Activated effector memory CD4-positive, alpha-beta T cell treated with anti-CD3 and anti-CD28 coated beads, Interleukin-2, amount 50 U/mL, for 16 hours (primary cell): Measurements from ENCODE around the gene GNG7.
"Not testable (repeated sequence)": the region's sequence is repeated elsewhere in the genome, so short reads cannot be mapped to it uniquely, and the experiment has no call there.

Experiments
- DNase-seq: peaks from one replicate; pipeline ENCODE4 v3.0.0-alpha.2; 2020

GNG7 gene

DNA sequence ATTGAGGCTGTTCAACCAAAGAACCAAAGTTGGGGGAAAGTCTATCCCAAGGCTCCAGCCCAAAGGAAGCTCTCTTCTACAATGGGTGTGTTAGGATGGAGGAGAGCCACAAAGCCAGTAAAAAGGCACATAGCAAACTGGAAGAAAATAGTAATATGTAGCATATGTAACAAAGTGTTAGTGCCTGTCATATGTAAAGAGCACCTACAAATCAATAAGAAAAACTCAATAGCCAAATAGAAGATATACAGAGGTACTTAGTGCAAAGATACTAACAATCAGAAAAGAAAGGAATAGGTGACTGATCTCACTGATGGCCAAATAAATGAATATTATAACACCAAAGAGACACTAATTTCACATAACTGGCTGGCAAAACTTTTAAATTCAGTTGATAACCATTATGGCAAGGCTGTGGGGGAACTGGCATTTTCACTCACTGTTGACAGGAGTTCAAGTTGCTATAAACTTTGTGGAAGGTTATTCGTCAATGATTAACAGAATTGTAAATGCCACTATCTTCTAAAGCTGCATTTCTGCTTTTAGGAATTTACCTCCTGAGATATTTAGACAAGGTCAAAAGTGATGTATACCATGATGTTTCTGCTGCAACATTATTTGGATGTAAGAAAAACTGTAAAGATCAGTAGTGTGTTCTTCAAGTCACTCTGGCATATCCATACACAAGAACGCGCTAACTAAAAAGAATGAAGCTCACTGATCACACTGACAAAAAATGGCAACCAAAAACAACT is 110.8 kb downstream of the GNG7 start:
- DNase-seq, result no peak

- no peak for DNase-seq
Measured at GRCh38 chr19:2590630-2591399, 111.7 kb downstream of the GNG7 start.

DNA sequence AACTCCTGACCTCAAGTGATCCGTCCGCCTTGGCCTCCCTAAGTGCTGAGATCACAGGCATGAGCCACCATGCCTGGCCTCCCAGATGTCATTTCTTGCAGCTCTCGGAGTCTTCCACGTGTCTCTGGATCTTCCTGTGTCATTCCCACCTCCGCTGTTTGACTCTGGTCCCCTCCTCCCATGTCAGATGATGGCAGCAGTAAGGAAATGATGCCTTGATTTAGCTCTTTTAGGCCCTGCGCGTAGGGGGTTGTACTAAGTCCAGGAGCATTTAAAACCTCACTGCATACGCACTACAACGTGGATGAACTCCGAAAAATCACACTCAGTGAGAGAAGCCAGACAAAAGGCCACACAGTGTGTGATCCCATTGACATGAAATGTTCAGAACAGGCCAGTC is 113.1 kb downstream of the GNG7 start:
- peak; percentile 30 for DNase-seq

- peak; percentile 39 for DNase-seq
Measured at GRCh38 chr19:2588081-2588777, 114.3 kb downstream of the GNG7 start.

- DNase-seq, result peak; percentile 31
Measured at GRCh38 chr19:2587001-2587719, 115.3 kb downstream of the GNG7 start.

DNA sequence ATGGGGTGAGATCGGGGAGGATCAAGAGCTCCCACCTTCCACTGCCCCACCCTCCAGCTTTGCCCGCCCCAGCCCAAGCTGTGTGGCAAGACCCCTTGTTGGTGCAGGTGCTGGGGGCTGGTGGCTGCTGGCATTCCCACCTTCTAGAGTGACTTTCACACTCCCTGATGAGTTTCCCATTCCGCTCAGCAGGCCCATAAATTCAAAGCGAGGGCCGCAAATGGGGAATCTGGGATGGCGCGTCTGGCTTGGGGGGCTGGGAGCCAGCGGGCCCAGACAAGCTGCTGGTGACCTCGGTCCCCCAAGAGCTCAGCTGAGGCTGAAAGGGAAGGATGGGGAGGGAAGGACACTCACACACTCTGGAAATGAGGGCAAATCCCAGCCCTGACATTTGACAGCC is 116.3 kb downstream of the GNG7 start:
- DNase-seq, result peak; percentile 39

DNA sequence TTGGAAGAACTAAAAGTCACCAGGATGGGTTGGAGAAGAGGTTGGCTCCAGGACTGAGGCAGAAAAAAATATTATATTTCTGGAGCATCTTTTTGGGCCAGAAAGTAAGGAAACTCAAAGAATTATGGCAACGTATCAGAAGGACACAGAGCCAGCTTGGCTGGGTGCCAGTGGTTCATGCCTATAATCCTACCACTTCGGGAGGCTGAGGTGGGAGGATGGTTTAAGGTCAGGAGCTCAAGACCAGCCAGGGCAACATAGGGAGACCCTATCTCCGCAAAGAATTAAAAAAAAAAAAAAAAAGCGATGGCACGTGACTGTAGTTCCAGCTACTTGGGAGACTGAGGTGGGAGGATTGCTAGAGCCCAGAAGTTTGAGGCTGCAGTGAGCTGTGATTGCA is 118.5 kb downstream of the GNG7 start:
- DNase-seq, result no peak

- DNase-seq, result no peak
Measured at GRCh38 chr19:2582984-2583956, 119.2 kb downstream of the GNG7 start.

DNA sequence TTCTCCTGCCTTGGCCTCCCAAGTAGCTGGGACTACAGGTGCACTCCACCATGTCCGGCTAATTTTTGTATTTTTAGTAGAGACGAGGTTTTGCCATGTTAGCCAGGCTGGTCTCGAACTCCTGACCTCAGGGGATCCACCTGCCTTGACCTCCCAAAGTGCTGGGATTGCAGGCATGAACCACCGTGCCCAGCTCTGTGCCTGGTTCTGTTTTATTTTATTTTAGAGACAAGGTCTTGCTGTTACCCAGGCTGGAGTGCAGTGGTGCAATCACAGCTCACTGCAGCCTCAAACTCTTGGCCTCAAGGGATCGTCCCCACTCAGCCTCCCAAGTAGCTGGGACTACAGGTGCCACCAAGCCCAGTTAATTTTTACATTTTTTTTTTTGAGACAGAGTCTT is 122.1 kb downstream of the GNG7 start:
- DNase-seq, result not testable (repeated sequence)

DNA sequence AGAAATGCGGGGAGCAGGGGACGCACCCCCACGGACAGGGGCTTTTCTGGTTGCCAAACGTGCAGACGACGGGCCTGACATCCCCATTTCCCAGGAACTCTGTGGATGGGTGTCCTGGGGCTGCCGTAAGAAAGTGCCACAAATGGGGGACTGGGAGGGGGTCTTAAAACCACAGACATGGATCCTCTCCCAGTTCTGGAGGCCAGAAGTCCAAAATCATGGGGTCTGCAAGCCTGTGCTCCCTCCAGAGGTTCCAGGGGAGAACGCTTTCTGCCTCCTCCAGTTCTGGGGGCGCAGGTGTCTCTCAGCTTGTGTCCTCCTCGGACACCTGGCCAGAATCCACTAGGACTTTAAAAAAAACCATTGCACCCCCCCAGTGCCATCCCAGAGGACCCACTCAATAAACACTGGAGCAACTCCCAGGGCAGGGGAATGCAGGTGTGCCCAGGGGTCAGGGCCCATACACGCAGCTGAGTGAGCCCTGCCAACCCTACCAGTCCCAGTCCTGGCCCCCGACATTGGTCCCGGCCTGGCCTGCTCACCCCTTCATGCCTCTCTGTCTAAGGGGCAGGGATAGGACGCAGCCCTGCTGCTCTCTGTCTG is 122.7 kb downstream of the GNG7 start:
- DNase-seq, result peak; percentile 28

DNA sequence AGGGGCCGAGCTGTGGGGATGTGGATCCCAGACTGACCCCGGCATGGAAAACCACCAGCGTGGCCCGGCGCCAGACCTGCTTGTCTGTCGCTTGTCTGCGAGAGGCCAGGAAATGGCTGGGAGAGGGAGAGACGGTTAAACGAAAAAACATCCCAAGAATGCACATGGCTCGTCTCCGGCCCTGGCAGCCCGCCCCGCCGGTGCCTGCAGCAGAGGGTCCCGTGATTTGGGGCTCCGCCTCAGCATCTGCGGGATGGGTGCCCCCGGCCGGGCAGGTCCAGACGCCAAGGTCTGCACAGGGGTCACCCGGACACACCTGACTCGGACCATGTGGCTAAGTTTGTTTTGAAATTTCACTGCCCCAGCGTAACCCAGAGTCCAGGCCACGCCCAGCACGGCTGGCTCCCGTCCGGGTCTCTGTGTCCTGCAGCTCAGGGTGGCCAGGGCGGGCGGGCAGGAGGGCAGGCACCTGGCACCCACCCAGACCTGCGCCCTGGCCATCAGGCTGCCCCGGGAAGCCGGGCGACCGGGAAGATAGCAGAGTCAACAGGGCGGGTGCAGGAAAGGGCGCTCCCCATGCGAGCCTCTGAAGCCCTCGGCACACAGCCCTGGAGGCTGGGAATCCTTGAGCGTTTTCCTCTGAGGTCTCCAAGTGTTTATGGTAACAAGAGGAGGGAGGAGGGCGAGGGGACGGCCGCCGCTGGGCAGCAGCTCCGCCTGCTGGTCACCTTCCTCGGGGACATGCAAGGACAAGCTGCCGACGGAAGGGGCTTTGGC is 123.4 kb downstream of the GNG7 start:
- DNase-seq, result peak; percentile 84

DNA sequence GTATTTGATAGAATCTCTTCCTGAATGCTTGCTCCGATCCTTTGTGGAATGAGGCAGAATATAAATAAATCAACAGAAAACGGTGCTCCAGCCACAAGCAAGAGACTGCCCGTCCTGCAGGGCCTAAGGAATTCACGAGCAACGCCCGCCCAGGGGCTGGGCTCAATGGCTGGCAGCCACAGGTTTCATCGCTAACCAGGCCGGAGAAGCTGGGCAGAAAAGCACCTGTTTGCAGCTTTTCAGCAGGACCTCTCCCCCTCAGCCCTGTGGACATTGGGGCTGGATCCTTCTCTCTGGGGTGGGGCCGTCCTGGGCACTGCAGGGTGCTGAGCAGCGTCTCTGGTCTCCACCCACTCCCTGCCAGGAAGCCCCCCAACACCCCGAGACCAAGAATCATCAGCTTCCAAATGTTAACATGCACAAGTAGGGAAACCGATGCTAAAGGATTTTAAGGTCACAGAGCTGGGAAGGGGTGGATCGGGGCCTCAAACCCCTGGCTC is 124.1 kb downstream of the GNG7 start:
- peak; percentile 59 for DNase-seq

DNA sequence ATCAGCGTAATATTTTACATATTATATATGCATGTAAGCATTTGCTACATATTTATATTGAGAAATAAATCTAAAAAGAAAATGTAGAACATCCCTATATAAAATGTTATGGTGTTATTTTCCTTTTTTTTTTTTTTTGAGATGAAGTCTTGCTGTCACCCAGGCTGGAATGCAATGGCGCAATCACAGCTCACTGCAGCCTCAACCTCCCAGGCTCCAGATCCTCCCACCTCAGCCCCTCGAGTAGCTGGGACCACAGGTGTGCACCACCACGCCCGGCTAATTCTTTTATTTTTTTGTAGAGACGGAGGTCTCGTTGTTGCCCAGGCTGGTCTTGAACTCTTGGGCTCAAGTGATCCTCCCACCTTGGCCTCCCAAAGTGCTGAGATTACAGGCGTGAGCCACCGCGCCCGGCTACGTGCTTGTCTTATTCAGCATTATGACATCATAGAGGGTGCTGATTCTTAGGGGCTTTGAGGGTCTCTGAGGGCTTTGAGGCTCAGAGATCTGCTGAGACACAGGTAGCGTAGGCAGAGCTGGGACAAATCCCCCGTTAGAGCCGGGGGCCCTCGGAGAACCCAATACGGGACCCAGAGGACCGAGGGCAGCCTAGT is 124.7 kb downstream of the GNG7 start:
- DNase-seq, result peak; percentile 50

DNA sequence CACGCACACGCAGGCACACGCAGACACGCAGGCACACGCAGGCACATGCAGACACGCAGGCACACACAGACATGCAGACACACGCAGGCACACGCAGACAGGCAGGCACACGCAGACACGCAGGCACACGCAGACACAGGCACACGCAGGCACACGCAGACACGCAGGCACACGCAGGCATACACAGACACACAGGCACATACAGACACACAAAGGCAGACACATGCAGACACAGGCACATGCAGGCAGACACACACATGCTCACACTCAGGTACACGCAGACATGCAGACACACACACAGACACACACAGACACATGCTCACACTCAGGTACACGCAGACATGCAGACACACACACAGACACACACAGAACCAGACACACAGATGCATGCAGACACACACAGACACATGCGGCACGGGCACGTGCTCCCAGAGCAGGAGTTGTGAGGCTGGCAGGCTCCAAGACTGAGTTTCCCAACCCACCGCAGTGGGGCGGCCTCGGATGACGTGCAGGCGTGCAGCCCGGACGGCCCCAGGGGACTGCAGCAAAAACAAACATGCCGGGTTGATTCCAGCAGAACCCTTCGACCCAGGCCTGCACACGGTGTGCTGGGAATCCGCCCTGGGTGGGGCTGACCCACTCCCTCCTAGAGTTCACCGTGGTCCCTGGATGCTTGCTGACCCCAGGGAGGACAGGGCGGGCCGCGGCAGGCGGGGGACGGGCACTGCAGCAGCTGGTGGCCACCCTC is 126.6 kb downstream of the GNG7 start:
- DNase-seq, result peak; percentile 41

DNA sequence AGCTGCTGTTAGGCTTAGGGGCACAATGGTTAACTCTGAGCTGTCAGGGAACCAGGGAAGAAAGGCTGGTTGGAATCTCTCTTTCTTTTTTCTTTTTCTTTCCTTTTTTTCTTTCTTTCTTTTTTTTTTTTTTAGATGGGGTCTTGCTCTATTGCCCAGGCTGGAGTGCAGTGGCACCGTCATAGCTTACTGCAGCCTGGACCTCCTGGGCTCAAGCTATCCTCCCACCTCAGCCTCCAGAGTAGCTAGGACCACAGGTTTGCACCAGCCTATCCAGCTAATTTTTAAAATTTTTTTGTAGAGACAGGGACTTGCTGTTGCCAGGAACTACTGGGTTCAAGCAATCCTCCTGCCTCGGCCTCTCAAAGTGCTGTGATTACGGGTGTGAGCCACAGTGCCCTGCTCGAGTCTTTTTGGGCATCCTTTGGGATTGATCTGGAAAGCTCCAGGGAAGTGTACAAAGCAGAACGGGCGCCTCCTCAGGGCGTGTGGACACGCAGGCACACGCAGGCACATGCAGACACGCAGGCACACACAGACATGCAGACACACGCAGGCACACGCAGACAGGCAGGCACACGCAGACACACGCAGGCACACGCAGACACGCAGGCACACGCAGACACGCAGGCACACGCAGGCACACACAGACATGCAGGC is 127.4 kb downstream of the GNG7 start:
- peak; percentile 24 for DNase-seq

DNA sequence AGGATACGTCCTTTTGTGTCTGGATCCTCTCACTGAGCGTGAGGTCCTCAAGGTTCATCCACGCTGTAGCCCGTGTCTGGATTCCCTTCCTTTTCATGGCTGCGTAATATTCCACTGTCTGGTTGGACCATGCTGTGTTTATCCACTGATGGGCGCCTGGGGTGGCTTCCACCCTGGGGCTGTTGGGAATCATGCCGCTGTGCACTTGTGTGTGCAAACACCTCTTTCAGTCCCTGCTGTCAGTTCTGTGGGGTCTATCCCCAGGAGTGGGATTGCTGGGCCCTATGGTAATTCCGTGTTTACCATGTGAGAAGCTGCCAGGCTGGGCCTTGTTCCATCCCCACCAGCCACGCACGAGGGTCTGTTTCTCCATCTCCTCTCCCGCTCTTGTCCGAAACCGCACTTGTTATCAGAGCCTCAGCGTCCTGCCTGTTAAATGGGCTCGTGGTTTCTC is 128.0 kb downstream of the GNG7 start:
- peak; percentile 53 for DNase-seq

- peak; percentile 34 for DNase-seq
Measured at GRCh38 chr19:2573916-2574315, 128.6 kb downstream of the GNG7 start.

DNA sequence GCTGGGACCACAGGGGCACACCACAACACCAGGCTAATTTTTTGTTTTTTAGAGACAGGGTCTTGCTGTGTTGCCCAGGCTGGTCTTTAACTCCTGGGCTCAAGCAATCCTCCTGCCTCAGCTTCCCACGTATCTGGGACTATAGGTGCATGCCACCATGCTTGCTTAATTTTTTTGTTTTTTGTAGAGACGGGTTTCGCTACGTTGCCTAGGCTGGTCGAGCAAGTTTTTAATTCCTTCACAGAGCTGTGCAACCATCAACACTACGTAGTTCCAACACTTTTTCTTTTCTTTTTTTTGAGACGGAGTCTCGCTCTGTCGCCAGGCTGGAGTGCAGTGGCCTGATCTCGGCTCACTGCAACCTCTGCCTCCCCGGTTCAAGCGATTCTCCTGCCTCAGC is 130.3 kb downstream of the GNG7 start:
- DNase-seq, result not testable (repeated sequence)
